GM06990 (cell line): ENCODE results near the gene SACM1L.
"Not testable (repeated sequence)": the region's sequence is repeated elsewhere in the genome, so short reads cannot be mapped to it uniquely, and the experiment has no call there.

ENCODE experiments used
- DNase-seq: peaks from one replicate; pipeline ENCODE4 v3.0.0-alpha.2; 2011; ENCODE audit not compliant: insufficient read length; ENCODE audit errors: extremely low read depth
- H3K27me3 ChIP-seq: replicated peaks from 2 replicates; pipeline ENCODE4 v1.6.0; 2011; ENCODE audit warnings: low read length; ENCODE audit not compliant: control insufficient read depth, insufficient read depth
- H3K36me3 ChIP-seq: 2 replicates; pipeline ENCODE4 v1.5.1; 2011; ENCODE audit warnings: low read length; ENCODE audit not compliant: control insufficient read depth, insufficient read depth
- H3K4me3 ChIP-seq: replicated peaks from 2 replicates; pipeline ENCODE4 v1.5.1; 2011; ENCODE audit warnings: low read depth, mild to moderate bottlenecking, control low read depth, low read length
- TF ChIP-seq, protein P1 (sequence below): IDR thresholded peaks from 2 replicates; pipeline ENCODE4 v1.5.1; 2011; ENCODE audit warnings: low read length, control low read depth, mild to moderate bottlenecking, inconsistent platforms; ENCODE audit not compliant: insufficient read depth, poor library complexity, severe bottlenecking

Gene SACM1L

DNA sequence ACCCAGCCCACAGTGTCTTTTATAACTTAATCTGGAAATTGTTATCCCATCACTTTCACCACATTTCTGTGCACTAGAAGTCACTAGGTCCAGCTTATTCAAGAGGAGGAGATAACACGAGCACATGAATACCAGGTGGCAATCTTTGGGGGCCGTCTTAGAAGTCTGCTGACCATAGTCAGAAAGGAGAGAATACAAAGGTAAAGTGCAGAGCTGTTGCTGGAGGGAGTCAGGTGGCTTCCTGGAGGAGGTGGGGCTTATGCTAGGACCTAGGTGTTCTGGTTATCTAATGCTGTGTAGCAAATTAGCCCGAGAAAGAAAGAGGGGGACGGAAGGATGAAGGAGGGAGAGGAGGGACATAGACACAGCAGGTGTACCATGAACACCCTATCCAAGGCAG is 60.7 kb downstream of the SACM1L start:
- TF ChIP-seq, protein P1, sequence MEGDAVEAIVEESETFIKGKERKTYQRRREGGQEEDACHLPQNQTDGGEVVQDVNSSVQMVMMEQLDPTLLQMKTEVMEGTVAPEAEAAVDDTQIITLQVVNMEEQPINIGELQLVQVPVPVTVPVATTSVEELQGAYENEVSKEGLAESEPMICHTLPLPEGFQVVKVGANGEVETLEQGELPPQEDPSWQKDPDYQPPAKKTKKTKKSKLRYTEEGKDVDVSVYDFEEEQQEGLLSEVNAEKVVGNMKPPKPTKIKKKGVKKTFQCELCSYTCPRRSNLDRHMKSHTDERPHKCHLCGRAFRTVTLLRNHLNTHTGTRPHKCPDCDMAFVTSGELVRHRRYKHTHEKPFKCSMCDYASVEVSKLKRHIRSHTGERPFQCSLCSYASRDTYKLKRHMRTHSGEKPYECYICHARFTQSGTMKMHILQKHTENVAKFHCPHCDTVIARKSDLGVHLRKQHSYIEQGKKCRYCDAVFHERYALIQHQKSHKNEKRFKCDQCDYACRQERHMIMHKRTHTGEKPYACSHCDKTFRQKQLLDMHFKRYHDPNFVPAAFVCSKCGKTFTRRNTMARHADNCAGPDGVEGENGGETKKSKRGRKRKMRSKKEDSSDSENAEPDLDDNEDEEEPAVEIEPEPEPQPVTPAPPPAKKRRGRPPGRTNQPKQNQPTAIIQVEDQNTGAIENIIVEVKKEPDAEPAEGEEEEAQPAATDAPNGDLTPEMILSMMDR = no peak
- DNase-seq = no peak

DNA sequence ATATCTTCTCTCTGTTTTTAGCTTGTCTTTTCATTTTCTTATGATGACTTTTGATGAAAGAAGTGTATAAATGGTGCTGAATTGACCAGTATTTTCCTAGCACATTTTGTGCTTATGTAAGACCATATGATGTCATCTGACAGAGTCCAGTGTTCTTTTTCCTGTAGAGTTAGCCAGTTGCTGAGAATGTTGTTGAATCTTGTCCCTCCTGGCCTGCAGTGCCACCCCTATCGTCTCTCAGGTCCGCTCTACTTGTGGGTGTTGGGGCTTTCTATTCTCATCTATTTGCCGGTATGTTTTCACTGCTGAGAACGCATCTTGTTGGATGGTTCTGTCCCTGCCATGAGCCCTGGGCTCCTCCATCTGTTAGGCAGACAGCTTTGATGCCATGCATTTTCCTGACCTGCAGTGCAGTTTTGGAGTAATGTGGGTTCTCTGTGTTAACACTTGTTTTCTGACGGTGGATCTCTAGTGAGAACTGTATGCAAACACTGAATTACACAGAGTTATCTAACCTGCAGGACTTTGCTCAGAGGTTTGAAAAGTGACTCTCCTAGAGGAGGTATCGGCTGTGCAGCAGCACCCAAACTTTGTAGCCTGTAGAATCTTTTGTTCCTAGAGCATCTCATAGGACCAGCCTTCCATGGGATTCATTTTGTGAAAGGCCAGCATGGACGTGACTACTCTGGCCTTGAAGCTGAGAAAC is 62.5 kb downstream of the SACM1L start:
- no peak for DNase-seq
- peaks cover 2% of the 10 kb centered on the region; the same call in 1 of the 2 replicates for H3K36me3 ChIP-seq
- H3K4me3 ChIP-seq = no peak overlapping the region
- TF ChIP-seq, protein P1 = no peak
- H3K27me3 ChIP-seq = no peaks in the 10 kb centered on the region

More for the DNA sequence above, 60.7 kb downstream of the SACM1L start:
- no peaks in the 10 kb centered on the region for H3K27me3 ChIP-seq
- peaks cover 8% of the 10 kb centered on the region for H3K36me3 ChIP-seq
- H3K4me3 ChIP-seq = no peak overlapping the region

DNA sequence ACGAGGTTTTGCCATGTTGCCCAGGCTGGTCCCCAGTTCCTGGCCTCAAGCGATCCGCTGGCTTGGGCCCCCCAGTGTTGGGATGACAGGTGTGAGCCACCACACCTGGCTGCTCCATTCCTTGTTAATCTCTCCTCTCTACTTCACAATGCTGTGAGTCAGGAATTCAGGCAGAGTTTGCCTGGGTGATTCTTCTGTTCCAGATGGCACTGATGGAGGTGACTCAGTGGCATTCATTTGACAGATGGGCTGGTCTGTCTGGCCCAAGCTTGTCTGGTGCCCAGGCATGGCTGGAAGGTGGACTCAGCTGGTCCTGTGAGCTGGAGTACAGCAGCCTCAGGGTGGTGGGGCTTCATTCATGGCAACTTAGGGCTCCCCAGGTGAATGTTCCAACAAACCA is 63.9 kb downstream of the SACM1L start:
- H3K4me3 ChIP-seq = no peak overlapping the region
- H3K36me3 ChIP-seq = no peaks in the 10 kb centered on the region
- no peaks in the 10 kb centered on the region for H3K27me3 ChIP-seq
- TF ChIP-seq, protein P1 = no peak
- DNase-seq = no peak

DNA sequence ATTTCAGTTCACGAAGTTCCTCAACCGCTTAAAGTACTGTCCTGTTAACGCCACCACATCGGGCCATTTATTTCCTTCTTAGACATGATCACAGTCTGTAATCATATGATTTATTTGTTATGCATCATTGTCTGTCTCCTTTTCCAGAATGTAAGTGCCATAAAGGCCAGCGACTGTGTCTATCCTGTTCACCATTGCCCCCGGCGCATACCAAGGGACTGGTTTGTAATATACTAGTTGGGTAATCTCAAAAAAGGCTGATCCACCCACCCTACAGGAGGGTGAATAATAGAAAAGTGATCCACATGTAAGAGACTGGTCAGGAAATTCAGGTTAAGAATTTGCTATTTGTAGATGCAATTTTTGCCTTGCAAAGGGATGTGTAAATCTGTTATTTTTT is 65.3 kb downstream of the SACM1L start:
- Histone ChIP-seq H3K4me3 (no peak overlapping the region), H3K36me3 (no peaks in the 10 kb centered on the region), H3K27me3 (no peaks in the 10 kb centered on the region; the same call in 1 of the 2 replicates)
- TF ChIP-seq, protein P1 = no peak
- DNase-seq = no peak

DNA sequence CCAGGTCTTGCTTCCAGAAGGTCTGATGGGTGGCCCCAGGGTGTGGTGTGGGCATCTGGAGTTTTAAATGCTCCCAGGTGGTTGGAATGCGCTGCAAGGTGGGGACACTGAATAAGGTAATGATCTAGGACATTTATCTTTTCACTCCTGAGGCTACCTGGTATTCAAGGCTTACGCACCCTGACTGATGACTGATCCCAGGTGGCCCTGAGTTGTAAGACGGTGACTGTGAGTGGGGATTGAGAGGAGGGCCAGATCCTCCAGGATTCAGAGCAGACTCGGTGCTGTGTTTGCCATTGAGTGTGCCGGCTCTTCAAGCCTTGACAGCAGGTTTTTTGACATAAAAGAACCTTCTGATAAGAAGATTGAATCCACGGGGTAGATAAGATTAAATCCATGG is 66.9 kb downstream of the SACM1L start:
- Histone ChIP-seq H3K4me3 (no peak overlapping the region), H3K27me3 (no peaks in the 10 kb centered on the region; the same call in none of the 2 replicates), H3K36me3 (no peaks in the 10 kb centered on the region)
- TF ChIP-seq, protein P1 = no peak
- no peak for DNase-seq

DNA sequence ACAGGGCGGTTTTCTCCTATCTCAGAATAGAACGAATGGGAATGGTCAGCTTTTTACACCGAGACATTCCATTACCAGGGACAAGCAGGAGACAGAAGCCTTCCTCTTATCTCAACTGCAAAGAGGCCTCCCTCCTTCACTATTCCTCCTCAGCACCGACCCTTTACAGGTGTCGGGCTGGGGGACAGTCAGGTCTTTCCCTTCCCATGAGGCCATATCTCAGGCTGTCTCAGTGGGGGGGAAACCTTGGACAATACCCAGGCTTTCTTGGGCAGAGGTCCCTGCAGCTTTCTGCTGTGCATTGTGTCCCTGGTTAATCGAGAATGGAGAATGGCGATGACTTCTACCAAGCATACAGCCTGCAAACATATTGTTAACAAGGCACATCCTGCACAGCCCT is 67.9 kb downstream of the SACM1L start:
- not testable (repeated sequence) for H3K36me3 ChIP-seq, H3K27me3 ChIP-seq, DNase-seq, H3K4me3 ChIP-seq
